ENCODE results near the gene TMPRSS15.

DNA sequence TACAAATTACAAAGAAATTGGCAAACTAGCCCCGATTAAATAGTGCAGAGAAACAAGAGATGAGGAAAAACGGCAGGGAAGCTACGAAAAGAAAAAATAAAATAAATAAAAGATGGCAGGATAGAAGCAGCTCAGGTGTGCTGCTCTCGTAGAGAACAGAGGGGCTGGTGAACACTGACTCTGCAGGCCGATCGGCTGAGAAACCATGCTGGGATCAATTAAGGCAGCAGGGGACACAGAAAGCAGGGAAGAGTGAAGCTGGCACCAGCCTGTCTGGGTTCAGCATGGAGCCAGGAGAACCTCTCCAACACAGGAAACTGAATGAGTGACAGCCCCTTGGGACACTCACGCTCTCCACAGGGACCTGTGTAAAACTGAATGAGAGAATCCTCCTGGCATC, 39.5 kb upstream of the TMPRSS15 start:
- TF ChIP-seq EZH2 (IDR thresholded peaks at IDR 0.05; ENCODE audit: borderline replicate concordance, low read depth, low read length, poor library complexity, severe bottlenecking): no peak
- TF ChIP-seq, protein P1, sequence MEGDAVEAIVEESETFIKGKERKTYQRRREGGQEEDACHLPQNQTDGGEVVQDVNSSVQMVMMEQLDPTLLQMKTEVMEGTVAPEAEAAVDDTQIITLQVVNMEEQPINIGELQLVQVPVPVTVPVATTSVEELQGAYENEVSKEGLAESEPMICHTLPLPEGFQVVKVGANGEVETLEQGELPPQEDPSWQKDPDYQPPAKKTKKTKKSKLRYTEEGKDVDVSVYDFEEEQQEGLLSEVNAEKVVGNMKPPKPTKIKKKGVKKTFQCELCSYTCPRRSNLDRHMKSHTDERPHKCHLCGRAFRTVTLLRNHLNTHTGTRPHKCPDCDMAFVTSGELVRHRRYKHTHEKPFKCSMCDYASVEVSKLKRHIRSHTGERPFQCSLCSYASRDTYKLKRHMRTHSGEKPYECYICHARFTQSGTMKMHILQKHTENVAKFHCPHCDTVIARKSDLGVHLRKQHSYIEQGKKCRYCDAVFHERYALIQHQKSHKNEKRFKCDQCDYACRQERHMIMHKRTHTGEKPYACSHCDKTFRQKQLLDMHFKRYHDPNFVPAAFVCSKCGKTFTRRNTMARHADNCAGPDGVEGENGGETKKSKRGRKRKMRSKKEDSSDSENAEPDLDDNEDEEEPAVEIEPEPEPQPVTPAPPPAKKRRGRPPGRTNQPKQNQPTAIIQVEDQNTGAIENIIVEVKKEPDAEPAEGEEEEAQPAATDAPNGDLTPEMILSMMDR (conservative IDR thresholded peaks at IDR 0.05; ENCODE audit: low read depth, low read length): no peak

All from A673 (cell line).